GM13976 (cell line): ENCODE results near the gene FGF6.

Experiments
- DNase-seq: peaks from one replicate; pipeline ENCODE4 v3.0.0; 2012; ENCODE audit warnings: low spot score
- in situ Hi-C: fragments of 300-500 bp; cut with MboI; formaldehyde crosslinking; loops from one replicate; pipeline ENCODE4 v1.12.0; 2022; ENCODE audit warnings: low sequenced_read_pairs, mixed read lengths, inconsistent platforms; ENCODE audit not compliant: unreplicated experiment
- TF ChIP-seq, protein P1 (sequence below): IDR thresholded peaks from 2 replicates; pipeline ENCODE4 v1.5.1; 2012; ENCODE audit warnings: borderline replicate concordance, mild to moderate bottlenecking; ENCODE audit not compliant: insufficient read depth; ENCODE audit errors: extremely low read depth, missing control alignments, control extremely low read depth

The FGF6 gene

DNA sequence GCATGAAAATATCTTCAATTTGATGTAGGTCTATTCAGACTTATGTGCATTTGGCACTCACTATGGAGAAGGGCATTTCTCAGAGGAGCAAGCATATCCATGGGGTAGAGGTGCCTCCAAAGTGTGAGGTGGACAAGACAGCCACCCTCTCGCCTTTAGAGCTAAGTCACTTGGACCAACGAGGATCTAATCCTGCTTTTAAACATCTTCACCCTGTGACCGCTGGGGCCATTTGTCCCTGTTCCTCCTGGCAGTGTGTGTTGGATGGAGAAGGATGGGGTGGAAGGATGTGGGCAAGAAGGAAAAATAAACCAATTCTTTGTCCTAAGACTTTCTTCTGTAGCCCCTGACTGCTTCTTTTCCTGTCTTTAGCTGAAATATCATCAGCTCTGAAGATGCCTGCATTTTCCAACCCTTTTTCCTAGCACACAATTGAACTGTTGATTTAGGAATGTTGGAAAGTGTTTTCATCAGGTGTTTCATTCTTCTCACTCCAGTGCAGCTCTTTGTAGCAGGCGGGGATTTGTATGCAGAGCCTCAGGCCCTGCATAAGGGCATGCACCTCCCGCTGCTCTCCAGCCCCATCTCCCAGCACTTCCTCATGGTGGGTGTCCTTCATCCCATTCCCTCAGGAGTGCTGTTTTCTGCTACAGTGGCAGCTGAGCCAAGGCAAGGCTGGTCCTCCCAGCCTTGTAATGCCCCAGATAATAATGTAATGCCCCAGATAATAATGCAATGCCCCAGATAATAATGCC is 5.3 kb downstream of the FGF6 start:
- in situ Hi-C loops: no loop called here
- TF ChIP-seq, protein P1, sequence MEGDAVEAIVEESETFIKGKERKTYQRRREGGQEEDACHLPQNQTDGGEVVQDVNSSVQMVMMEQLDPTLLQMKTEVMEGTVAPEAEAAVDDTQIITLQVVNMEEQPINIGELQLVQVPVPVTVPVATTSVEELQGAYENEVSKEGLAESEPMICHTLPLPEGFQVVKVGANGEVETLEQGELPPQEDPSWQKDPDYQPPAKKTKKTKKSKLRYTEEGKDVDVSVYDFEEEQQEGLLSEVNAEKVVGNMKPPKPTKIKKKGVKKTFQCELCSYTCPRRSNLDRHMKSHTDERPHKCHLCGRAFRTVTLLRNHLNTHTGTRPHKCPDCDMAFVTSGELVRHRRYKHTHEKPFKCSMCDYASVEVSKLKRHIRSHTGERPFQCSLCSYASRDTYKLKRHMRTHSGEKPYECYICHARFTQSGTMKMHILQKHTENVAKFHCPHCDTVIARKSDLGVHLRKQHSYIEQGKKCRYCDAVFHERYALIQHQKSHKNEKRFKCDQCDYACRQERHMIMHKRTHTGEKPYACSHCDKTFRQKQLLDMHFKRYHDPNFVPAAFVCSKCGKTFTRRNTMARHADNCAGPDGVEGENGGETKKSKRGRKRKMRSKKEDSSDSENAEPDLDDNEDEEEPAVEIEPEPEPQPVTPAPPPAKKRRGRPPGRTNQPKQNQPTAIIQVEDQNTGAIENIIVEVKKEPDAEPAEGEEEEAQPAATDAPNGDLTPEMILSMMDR: no peak
- no peak for DNase-seq

DNA sequence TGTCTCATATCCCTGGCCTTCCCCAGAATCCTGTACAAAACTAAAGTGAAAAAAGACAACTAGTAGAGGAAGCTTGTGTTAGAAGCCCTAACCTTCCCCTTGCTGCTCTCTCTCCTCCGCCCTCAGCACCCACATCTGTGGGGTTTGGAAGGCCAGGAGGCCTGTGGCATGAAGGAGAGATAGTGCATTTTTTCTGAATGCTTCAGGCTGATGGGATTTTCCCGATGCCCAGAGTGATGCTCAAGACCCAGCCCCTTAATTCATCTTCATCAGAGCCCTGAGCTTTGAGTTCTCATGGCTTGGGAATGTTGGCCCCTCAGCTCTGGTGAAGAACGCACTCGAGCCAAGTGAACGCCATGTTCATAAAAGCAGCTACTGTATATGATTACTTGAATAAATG is 5.9 kb downstream of the FGF6 start:
- no peak for DNase-seq
- in situ Hi-C loops: no loop called here
- TF ChIP-seq, protein P1: no peak

DNA sequence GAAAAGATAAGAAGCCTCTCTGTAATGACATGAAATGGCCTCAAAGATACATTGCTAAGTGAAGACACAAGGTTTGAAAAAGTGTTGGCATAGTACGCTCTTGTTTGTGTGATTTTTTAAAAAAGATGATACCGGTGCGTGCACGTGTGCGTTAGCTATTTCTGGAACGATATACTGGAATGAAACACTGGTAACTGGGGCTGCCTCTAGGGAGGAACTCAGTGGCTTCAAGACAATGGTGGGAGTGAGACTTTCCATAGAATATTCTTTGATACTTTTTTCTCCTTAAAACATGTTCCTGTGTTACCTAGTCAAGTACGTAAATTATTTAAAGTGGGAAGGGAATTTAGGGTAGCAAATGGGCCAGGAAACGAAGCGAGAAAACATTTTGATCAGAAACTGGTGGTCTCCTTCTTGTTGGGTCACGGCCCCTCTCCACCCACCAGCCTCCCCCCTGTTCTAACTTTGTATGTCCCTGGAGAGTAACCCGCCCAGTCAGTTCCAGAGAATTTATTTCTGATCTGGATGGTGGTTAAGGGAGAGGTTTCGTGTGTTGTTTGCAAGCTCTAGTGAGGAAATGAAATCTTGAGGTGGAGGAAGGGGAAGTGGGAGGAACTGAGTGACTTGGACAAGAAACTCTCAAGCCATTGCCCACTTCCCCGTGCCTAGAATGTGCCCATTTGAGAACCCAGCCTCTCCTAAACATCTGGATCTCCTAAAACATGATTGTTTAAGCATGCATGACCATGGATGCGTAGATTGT is 6.6 kb downstream of the FGF6 start:
- no peak for DNase-seq
- TF ChIP-seq, protein P1: no peak
- in situ Hi-C loops: no loop called here

DNA sequence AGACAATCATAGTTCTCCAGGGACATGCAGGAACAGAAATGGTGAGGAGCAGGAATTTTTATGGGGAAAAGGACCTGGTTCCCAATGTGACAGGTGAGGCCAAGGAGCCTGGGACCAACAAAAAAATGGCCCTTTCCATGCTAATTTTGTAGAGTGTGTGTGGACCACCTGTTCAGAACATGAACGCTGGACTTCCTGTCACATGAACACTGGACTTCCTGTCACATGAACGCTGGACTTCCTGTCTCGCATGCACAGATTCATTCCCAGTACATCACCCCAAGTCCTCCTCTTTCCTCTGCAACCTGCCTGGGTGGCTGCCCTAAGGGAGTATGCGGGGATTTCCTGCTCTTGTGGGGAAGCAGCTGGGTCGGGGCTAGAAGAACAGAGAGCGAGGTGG is 10.1 kb downstream of the FGF6 start:
- TF ChIP-seq, protein P1: no peak
- DNase-seq: peak; percentile 15
- in situ Hi-C loops: no loop called here

DNA sequence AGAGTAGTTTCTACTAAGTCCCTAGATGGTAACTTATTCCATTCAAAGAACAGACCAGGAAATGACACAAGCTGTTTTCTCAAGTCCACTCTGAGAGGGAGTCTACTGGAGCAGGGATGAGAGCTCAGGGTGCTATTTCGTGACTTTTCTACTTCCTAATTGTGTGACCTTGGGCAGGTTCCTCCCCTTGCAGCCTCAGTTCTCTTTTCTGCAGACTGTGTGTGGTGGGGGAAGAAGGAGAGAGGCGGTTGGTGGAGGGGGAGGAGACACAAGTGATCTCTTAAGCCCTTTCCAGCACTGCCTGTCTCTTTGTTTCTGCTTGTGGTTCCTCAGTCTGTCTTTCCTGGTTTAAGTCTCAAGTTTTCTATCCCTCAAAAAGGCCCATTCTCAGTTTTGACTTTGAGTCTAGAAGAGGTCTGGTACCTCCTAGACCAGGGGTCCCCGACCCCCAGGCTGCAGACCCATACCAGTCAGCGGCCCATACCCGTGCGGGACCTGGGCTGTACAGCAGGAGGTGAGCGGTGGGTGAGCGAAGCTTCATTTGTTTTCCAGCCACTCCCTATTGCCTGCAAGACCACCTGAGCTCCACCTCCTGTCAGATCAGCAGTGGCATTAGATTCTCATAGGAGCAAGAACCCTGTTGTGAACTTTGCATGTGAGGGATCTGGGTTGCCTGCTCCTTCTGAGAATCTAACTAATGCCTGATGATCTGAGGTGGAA is 10.7 kb downstream of the FGF6 start:
- peak; percentile 22 for DNase-seq
- in situ Hi-C loops: no loop called here
- TF ChIP-seq, protein P1: no peak

DNA sequence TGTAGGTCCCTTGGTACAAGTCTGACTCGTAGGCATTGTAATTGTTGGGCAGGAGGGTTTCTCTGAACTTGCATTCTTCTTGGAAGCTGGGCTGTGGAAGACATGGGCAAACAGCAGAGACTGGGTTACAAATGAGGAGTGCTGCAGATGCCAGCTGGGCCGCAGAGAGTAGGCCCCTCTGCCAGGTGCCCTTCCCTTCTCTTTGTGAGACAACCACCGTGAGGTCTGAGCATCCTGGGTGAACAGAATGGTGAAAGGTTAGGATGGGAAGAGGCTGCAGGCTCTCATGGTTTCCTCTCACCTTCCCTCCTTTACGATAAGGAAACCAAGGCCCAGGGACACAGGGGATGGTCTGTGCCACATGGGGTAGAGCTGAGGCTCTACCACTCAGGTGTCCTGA is 11.3 kb downstream of the FGF6 start:
- no peak for DNase-seq
- TF ChIP-seq, protein P1: no peak
- in situ Hi-C loops: no loop called here
